Amygdala (tissue), 56 donors: Measurements from ENCODE around the gene NKD1.

Experiments used
- DNase-seq, 56 donors: peaks; one replicate each; lab custom pipeline; 2025; lab: John Stamatoyannopoulos, UW

Gene NKD1

GRCh38 chr16:50638816-50639670 is 90.8 kb downstream of the NKD1 start:
- no peak for DNase-seq

GRCh38 chr16:50640391-50640790 is 92.2 kb downstream of the NKD1 start:
- DNase-seq: no peak

DNA sequence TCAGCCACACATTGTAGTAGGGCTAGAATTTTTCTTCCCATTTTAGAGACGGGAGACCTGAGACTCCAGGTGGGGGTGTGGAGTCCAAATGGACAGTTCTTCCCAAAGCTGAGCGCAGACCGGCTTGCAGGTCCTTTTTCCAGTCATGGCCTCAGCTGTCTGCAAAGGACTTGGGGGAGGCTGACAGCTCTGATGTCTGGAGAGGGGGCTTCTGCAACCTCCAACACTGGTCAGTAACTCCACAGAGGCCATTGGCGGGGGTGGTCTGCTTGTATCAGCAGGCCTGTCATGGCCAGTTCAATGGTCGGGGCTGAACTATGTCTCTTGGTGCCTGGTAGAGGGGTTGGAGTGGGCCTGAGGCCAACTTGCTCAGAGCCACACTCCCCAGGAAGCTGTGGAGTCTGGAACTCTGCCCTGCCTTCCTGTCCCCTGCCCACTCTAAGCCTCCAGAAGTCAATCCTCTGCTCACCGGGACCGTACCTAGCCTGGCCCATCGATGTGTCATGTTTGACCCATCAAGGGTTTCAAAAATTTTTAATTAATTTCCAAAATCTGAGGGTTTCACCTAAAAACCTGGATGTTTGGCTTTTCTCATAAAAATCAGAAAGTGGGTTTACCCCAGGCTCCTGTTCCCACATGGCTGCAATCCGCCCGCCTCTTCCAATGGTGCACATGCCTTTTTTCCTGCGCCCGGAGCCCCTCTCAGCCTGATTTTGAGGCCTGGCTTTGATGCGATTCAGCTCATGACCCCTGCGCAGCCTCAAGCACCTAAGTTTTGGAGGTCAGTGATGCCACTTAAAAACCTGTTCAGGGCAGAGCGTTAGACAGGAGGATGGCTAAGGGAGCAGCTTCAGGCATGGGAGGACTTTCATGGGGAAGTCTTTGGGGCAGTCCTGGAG is 93.0 kb downstream of the NKD1 start:
- no peak for DNase-seq

DNA sequence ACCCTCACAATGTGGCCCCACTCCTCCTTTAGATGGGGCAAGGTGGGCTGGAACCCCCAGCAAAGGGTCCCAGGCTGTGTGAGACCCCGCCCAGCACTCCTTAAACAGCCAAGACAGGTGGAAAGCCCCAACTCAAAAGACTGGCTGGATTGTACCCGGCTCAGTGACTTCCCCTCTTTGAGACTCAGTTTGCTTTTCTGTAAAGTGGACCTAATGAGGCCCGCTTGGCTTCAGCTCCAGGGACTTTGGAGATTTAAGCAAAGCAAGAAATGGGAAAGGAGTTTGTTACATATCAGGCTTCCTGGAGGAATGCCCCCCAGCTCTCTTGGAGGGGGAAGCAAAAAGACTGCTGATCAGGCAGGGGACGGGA is 93.6 kb downstream of the NKD1 start:
- no peak for DNase-seq

GRCh38 chr16:50642349-50642748 is 94.2 kb downstream of the NKD1 start:
- DNase-seq: no peak

- no peak for DNase-seq
Measured at GRCh38 chr16:50643192-50643591, 95.0 kb downstream of the NKD1 start.

- DNase-seq: no peak
Measured at GRCh38 chr16:50644245-50644644, 96.0 kb downstream of the NKD1 start.

DNA sequence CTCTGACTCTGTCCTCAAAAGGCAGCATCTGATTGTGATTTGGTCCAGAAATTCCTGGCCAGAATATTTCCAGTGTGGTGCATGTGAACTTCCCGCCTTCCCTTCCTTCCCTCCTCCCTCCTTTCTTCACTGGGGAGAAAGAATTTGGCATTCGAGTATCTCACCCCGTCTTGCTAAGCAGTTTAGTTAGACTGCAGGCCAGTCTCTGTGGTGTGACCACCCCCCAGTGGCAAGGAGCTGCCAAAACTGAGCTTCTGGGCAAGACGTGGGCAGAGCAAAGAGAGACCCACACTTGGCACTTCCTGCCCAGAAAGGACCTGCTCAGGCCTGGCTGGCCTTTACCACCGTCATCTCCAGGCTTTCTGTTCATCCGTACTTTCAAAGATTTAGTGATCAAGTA is 96.5 kb downstream of the NKD1 start:
- peak in 28 of 56 donors; percentile 1 to 59 (median 17) for DNase-seq

- no peak for DNase-seq
Measured at GRCh38 chr16:50645563-50646220, 97.5 kb downstream of the NKD1 start.

- no peak for DNase-seq
Measured at GRCh38 chr16:50646345-50646744, 98.1 kb downstream of the NKD1 start.

DNA sequence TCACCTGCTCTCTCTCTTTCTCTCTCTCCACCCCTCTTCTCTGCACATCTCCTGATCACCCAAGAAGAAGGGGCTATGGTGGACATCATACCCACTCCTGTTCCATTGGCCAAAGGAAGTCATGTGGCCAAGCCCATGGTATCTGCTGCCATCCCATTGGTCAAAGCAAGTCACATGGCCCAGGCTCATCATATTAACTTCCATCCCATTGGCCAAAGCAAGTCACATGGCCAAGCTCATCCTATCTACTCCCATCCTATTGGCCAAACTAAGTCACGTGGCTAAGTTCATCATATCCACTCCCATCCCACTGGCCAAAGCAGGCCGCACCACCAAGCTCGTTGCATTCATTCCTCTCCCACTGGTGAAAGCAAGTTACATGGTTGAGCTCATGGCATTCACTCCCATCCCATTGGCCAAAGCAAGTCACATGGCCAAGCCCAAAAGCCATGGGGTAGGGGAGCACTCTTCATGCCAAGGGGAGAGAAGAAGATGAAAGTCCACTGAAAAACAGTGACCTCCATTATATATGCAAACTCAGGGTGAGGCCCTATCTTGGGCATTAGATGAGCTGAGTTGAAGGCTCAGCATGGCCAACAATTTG is 103.7 kb downstream of the NKD1 start:
- no peak for DNase-seq

DNA sequence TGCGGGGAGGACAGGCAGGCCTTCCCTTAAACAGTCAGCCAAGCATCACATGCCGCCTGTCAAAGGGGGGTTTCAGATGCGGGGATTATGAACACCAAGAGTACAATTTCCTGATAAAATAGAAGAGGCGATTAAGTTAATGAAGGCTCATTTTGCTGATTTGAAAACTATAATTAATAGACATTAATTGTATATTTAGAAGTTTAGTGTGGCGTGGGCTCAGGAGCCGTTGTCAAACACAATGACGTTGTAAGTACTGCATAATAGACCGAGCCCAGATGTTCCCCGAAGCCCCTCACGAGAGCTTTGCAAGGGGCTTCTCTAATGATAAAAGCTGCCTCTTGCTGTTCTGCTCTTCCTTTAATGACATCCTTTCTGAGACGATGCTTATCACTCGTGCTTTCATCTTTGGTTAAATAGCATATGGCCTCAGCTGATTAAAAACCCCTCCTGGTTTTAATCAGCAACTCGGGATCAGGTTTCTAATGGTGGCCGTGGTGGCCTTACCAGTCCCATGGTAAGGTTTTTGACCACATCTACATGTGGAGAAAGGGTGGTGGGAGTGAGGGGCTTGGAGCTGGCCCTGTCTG is 104.7 kb downstream of the NKD1 start:
- DNase-seq: no peak

GRCh38 chr16:50653633-50654519 is 105.7 kb downstream of the NKD1 start:
- DNase-seq: no peak

GRCh38 chr16:50655558-50656055 is 107.4 kb downstream of the NKD1 start:
- DNase-seq: no peak

- DNase-seq: no peak
Measured at GRCh38 chr16:50657241-50657640, 109.0 kb downstream of the NKD1 start.

GRCh38 chr16:50659806-50660205 is 111.6 kb downstream of the NKD1 start:
- no peak for DNase-seq

DNA sequence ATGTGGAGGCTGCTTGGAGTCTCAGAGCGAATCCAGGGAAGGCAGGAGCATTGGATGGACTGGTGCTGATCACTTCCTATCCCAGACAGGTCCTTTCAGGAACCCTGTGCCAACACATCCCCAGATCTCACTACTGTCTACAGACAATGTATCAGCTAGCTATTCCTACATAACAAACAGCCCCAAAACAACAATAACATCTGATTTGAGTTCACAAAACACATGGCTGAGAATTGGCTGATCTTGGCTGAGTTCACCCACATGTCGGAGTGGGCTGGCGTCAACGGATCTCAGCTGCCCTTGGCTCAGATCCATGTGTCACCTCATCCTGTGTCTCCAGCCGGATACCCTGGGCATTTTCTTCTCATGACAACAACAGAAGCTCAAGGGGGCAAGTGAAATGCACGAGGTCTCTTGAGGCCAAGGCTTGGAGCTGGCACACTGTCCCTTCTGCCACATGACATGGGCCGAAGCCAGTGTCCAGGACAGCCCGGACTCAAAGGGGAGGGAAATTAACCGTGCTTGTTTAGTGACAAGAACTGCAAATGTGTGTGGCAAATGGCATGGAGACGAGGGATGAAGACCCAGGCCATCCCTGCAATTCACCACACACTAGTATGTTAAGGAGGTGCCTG is 114.2 kb downstream of the NKD1 start:
- peak in 1 of 56 donors; percentile 11 for DNase-seq

- DNase-seq: peak in 1 of 56 donors; percentile 48
Measured at GRCh38 chr16:50664270-50664669, 116.1 kb downstream of the NKD1 start.
